Common myeloid progenitor, CD34-positive (primary cell): ENCODE measurements around the gene PACRG.

Experiments used
- CTCF ChIA-PET: fragments of 350-600 bp; sonication (Branson Sonifier 250); formaldehyde crosslinking; loops from one replicate; lab custom pipeline; 2021; ENCODE audit warnings: antibody characterized with exemption; lab: Charles Lee
- POLR2A ChIA-PET: fragments of 350-600 bp; sonication (Branson Sonifier 250); formaldehyde crosslinking; loops from one replicate; lab custom pipeline; 2021; ENCODE audit warnings: antibody characterized with exemption; lab: Charles Lee
- DNase-seq, 3 donors: peaks; one replicate each; pipeline versions ENCODE4 v3.0.0 to v3.0.0-alpha.2; 2013
- H3K27ac ChIP-seq, 2 experiments: 1 replicate in 1 of 2; 2 replicates in 1 of 2; pipeline ENCODE4 v1.7.0; 2013; ENCODE audit warnings: inconsistent platforms in 2 of 2, low read length in 2 of 2, mild to moderate bottlenecking in 2 of 2, low read depth in 1 of 2, moderate library complexity in 1 of 2; ENCODE audit not compliant: severe bottlenecking in 2 of 2, insufficient read depth in 1 of 2, poor library complexity in 1 of 2
- H3K27me3 ChIP-seq, 5 experiments: replicated peaks in 2 of 5; 1 replicate in 3 of 5; 2 replicates in 2 of 5; pipeline versions ENCODE4 v1.6.1 to v1.7.0; 2013; ENCODE audit warnings: low read length in 4 of 5, mild to moderate bottlenecking in 2 of 5, moderate library complexity in 2 of 5, inconsistent platforms in 1 of 5; ENCODE audit not compliant: insufficient read depth in 5 of 5, control insufficient read depth in 4 of 5
- H3K36me3 ChIP-seq, 4 experiments: 1 replicate in 2 of 4; 2 replicates in 2 of 4; pipeline versions ENCODE4 v1.6.1 to v1.7.0; 2013; ENCODE audit warnings: low read length in 3 of 4, control low read depth in 1 of 4, mild to moderate bottlenecking in 1 of 4; ENCODE audit not compliant: control insufficient read depth in 4 of 4, insufficient read depth in 4 of 4
- H3K4me1 ChIP-seq, 4 experiments: 1 replicate in 3 of 4; 2 replicates in 1 of 4; pipeline versions ENCODE4 v1.6.1 to v1.7.1; 2013; ENCODE audit warnings: low read length in 3 of 4, mild to moderate bottlenecking in 3 of 4, control low read depth in 1 of 4, inconsistent platforms in 1 of 4, moderate library complexity in 1 of 4; ENCODE audit not compliant: control insufficient read depth in 4 of 4, insufficient read depth in 4 of 4; ENCODE audit errors: control extremely low read depth in 1 of 4
- H3K4me3 ChIP-seq, 7 experiments: 1 replicate in 4 of 7; 2 replicates in 3 of 7; pipeline versions ENCODE4 v1.5.1 to v1.7.0; 2013; ENCODE audit warnings: mild to moderate bottlenecking in 7 of 7, low read length in 6 of 7, moderate library complexity in 6 of 7, inconsistent platforms in 2 of 7, low read depth in 2 of 7, control low read depth in 1 of 7; ENCODE audit not compliant: insufficient read depth in 4 of 7, control insufficient read depth in 1 of 7; ENCODE audit errors: extremely low read depth in 1 of 7
- H3K9me3 ChIP-seq, 5 experiments: 1 replicate in 4 of 5; 2 replicates in 1 of 5; pipeline versions ENCODE4 v1.6.1 to v1.7.1; 2013; ENCODE audit warnings: low read length in 4 of 5, mild to moderate bottlenecking in 2 of 5, inconsistent platforms in 1 of 5, low read depth in 1 of 5, moderate library complexity in 1 of 5; ENCODE audit not compliant: control insufficient read depth in 4 of 5, insufficient read depth in 2 of 5; ENCODE audit errors: control extremely low read depth in 1 of 5
- WGBS: methylation state at CpG from one replicate; pipeline ENCODE4 v1.1.5; 2013; ENCODE audit not compliant: insufficient coverage; 5-methylcytosine and 5-hydroxymethylcytosine counted together

Gene PACRG

DNA sequence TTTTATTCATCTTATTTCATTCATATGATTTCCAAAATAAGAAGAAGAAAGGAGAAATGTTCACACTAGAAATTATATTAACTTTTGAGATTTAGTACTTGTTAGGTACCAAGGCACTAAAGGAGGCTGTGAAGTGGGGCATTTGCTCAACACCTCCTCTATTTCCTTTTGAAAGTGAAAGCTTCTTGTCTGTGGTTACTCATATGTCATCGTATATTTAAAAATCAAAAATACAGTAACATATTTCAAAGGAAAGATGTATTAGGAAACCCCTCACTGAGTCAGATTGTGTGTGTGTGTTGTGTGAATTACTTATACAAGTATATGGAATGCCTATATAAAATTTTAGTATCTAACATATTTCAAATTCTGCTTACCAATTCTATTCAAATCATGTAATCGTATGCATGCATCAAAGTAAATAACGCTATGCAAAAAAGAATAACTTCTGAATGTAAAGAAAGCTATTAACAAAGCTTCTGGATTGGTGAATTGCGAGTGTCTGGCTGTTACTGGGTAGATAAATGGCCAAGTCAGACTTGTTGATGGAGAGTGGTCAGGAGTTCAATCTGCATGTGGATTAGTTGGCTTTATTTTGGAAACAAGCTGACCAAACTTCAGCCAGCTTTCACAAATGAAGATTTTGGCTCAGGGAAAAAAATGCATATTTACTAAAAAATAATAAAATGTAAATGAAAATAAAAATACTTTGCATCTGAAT, 70.9 kb downstream of the PACRG start:
- H3K9me3 ChIP-seq: no peaks in the 10 kb centered on the region
- H3K36me3 ChIP-seq: no peaks in the 10 kb centered on the region
- DNase-seq: peak in 2 of 3 donors; percentile 15 to 21
- H3K27me3 ChIP-seq: no peaks in the 10 kb centered on the region
- 93% methylated on average over 2 of the region's 4 CpGs for WGBS
- no peak overlapping the region for H3K4me3 ChIP-seq
- CTCF ChIA-PET: no interaction called here
- POLR2A ChIA-PET: no interaction called here
- H3K27ac ChIP-seq: no peak overlapping the region
- H3K4me1 ChIP-seq: no peaks in the 10 kb centered on the region

DNA sequence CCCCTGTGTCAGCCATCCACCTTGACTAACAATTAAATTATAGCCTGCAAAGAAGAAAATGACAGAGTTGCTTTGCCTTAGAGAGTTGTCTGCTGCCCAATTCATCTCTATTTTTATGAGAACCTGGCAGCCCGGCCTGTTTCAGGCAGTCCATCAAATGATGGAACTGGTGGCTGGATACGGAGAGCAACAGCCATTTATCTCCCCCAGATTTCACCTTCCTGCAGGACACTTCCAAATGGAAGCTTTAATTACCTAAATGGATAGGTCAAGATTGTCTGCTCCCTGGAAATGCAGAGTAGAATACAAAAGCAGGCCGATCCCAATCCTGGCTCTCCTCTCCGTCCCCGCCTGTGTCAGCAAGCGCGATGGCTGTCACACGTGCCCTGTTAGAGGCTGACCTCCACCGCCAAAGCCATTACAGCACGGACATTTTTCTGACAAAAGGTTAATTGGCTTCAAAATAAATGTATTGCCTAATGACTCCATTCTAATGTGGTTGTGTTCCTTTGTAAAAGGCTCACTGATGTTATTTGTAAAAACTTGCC, 86.7 kb downstream of the PACRG start:
- 87% methylated on average over 9 of the region's 10 CpGs for WGBS
- H3K4me3 ChIP-seq: no peak overlapping the region
- ChIA-PET POLR2A (no interaction called here), CTCF (no interaction called here)
- DNase-seq: no peak
- H3K9me3 ChIP-seq: no peaks in the 10 kb centered on the region
- no peaks in the 10 kb centered on the region for H3K4me1 ChIP-seq
- H3K36me3 ChIP-seq: no peaks in the 10 kb centered on the region
- no peaks in the 10 kb centered on the region for H3K27me3 ChIP-seq
- H3K27ac ChIP-seq: no peak overlapping the region

DNA sequence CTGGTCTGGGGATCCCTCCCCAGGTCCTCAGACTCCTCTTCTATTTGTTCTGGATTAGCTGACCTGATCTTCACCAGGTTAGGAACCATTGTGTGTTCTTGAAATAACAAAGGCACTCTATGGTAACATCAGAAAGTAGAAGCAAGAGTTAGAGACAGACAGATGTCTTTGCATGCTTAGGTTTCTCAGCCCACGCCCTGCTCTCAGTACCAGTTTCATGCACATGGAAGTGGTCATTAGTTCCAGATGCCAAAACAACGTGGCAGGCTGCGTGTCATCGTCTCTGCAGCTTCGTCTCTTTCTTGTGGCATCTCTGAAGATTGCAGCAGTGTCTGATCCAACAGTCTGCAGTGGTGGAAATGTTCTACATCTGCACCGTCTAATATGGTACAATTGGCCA, 89.4 kb downstream of the PACRG start:
- Histone ChIP-seq H3K27me3 (no peaks in the 10 kb centered on the region), H3K4me1 (no peaks in the 10 kb centered on the region), H3K27ac (no peak overlapping the region), H3K4me3 (no peak overlapping the region), H3K36me3 (no peaks in the 10 kb centered on the region), H3K9me3 (no peaks in the 10 kb centered on the region)
- CTCF ChIA-PET: no interaction called here
- DNase-seq: no peak
- WGBS: 100% methylated on average over 5 of the region's 6 CpGs
- POLR2A ChIA-PET: no interaction called here

DNA sequence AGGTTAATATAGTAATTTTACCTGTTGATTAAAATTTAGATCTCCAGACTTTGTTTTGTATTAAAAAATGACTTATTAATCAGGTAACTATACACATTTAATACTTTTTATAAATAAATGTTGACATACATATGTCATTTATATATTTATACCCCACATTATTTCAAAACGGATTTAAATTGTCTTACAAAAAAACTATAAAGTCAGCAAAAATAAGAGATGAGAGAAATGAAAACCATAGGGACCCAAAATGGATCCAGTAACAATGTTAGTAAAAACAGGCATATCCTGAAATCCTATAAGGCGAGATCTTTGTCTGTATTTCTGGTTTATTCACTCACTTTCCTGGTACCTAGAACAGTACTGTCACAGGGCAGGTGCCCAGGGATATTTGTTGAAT, 91.5 kb downstream of the PACRG start:
- Histone ChIP-seq H3K9me3 (no peaks in the 10 kb centered on the region), H3K27me3 (no peaks in the 10 kb centered on the region), H3K36me3 (no peaks in the 10 kb centered on the region), H3K4me1 (no peaks in the 10 kb centered on the region), H3K27ac (no peak overlapping the region), H3K4me3 (no peak overlapping the region)
- ChIA-PET CTCF (no interaction called here), POLR2A (no interaction called here)
- 100% methylated on average over 1 of the region's 2 CpGs for WGBS
- DNase-seq: no peak

DNA sequence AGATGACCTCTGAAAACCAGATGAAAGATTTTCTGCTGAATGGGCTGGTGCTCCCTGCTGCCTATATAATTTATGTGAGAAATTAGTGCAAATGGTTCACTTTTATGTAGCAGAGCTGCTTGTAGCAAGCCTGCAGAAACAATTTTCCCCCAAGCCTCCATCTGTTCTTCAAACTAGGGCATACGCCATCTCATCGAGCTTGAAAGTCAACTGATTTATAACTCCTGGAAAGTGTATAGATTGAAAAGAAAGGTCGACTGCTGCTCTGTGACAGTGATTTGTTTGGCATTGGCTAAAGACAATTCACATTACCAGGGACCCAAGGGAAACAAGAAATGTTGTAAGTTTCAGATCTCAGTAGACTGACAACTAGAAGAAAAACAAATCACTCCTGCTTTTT, 93.3 kb downstream of the PACRG start:
- WGBS: no CpG with 5 or more reads among the region's 3 CpGs
- DNase-seq: no peak
- POLR2A ChIA-PET: no interaction called here
- CTCF ChIA-PET: no interaction called here
- no peak overlapping the region for H3K4me3 ChIP-seq
- H3K27ac ChIP-seq: no peak overlapping the region
- no peaks in the 10 kb centered on the region for H3K9me3 ChIP-seq
- no peaks in the 10 kb centered on the region for H3K36me3 ChIP-seq
- no peaks in the 10 kb centered on the region for H3K27me3 ChIP-seq
- H3K4me1 ChIP-seq: no peaks in the 10 kb centered on the region

DNA sequence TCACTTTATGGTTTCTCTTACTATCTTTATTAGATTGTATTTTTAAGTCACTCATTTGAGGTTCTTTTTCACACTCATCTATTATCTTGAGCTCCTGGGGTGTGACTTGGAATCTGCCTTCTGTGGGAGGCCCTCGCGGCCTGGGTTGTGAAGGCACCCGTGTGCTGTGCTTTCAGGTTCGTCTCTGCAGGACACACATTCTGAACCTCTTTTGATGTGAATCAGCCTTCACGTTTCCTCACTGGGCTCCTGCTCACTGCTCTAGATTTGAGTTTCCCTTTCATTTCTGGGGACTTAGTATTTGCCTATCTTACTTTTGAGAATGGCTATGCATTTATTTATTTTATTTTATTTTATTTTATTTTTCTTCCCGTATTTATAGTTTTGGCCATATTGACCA, 97.8 kb downstream of the PACRG start:
- Histone ChIP-seq H3K4me1 (no peaks in the 10 kb centered on the region), H3K27me3 (no peaks in the 10 kb centered on the region), H3K9me3 (no peaks in the 10 kb centered on the region), H3K27ac (no peak overlapping the region), H3K36me3 (no peaks in the 10 kb centered on the region), H3K4me3 (no peak overlapping the region)
- DNase-seq: no peak
- WGBS: 68% methylated on average over 4 of the region's 6 CpGs
- ChIA-PET POLR2A (no interaction called here), CTCF (interaction anchor here (0.7 kb wide), 1 partner anchor 902 kb away, joined by 3 read pairs; no protein-coding TSS in a partner anchor)

DNA sequence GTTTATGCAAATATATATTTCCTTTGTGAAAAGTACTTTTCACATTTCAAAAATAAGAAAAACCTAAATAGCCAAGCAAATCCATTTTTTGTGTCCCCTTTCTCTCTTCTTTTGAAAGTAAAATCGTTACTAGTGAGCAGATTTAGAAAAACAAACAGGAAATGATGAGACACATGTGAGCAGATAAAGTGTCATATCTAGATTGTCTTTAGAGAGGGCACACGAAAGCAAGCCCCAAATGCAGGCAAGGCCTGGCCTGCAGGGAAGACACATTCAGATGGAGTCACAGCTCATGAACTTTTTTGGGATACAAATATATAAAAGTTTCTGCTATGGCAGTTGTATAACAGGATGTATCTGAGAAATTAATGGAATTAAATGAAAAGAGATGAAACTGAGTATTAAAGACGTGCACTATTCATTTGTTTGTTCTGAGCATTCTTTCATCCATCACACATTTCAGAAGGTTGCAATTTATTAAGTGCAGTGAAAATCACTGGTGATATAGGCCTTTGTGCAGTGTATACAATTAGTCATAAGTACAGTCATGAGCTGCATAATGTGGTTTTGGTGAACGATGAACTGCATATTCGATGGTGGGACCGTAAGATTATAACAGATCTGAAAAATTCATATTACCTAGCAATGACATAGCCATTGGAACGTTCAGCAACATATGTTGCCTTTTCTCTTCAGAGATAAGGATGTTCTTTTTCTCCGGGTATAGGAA, 101.4 kb downstream of the PACRG start:
- Histone ChIP-seq H3K27ac (no peak overlapping the region), H3K9me3 (no peaks in the 10 kb centered on the region), H3K4me1 (no peaks in the 10 kb centered on the region), H3K4me3 (no peak overlapping the region), H3K27me3 (no peaks in the 10 kb centered on the region), H3K36me3 (no peaks in the 10 kb centered on the region)
- CTCF ChIA-PET: no interaction called here
- no peak for DNase-seq
- WGBS: 87% methylated on average over 3 of the region's 8 CpGs
- POLR2A ChIA-PET: no interaction called here
